HL-60 (cell line): ENCODE data around the gene VRK2.

ENCODE experiments used
- SPI1 ChIP-seq: IDR thresholded peaks from 2 replicates; pipeline ENCODE4 v1.6.1; 2012; ENCODE audit warnings: low read depth, mild to moderate bottlenecking, borderline replicate concordance
- TF ChIP-seq, protein P1 (sequence below): IDR thresholded peaks from one replicate; pipeline ENCODE4 v1.5.1; 2011; ENCODE audit warnings: low read length, control low read depth, inconsistent platforms; ENCODE audit not compliant: insufficient read depth
- TF ChIP-seq, protein P2 (sequence below): IDR thresholded peaks from 2 replicates; pipeline ENCODE4 v1.6.1; 2012; ENCODE audit warnings: low read depth; ENCODE audit not compliant: insufficient replicate concordance

DNA sequence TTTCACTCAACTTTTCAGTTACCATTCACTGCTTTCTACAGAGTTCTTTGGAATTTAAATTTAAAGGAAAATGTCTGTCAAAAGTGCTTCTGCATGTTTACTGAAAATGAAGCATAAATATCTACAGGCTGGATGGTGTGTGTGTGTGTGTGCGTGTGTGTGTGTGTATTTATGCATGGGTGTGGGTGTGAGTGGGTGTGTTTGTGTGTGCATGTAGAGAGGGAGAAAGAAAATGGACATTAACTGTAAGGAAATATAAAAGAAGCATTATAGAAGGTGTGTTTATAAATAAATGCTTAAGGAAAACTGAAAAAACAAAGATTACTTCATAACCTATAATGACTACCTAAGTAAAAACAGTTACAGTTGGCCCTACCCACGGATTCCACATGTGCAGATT is 151.3 kb downstream of the VRK2 start:
- TF ChIP-seq, protein P1, sequence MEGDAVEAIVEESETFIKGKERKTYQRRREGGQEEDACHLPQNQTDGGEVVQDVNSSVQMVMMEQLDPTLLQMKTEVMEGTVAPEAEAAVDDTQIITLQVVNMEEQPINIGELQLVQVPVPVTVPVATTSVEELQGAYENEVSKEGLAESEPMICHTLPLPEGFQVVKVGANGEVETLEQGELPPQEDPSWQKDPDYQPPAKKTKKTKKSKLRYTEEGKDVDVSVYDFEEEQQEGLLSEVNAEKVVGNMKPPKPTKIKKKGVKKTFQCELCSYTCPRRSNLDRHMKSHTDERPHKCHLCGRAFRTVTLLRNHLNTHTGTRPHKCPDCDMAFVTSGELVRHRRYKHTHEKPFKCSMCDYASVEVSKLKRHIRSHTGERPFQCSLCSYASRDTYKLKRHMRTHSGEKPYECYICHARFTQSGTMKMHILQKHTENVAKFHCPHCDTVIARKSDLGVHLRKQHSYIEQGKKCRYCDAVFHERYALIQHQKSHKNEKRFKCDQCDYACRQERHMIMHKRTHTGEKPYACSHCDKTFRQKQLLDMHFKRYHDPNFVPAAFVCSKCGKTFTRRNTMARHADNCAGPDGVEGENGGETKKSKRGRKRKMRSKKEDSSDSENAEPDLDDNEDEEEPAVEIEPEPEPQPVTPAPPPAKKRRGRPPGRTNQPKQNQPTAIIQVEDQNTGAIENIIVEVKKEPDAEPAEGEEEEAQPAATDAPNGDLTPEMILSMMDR, result no peak
- no peak for TF ChIP-seq SPI1
- TF ChIP-seq, protein P2, sequence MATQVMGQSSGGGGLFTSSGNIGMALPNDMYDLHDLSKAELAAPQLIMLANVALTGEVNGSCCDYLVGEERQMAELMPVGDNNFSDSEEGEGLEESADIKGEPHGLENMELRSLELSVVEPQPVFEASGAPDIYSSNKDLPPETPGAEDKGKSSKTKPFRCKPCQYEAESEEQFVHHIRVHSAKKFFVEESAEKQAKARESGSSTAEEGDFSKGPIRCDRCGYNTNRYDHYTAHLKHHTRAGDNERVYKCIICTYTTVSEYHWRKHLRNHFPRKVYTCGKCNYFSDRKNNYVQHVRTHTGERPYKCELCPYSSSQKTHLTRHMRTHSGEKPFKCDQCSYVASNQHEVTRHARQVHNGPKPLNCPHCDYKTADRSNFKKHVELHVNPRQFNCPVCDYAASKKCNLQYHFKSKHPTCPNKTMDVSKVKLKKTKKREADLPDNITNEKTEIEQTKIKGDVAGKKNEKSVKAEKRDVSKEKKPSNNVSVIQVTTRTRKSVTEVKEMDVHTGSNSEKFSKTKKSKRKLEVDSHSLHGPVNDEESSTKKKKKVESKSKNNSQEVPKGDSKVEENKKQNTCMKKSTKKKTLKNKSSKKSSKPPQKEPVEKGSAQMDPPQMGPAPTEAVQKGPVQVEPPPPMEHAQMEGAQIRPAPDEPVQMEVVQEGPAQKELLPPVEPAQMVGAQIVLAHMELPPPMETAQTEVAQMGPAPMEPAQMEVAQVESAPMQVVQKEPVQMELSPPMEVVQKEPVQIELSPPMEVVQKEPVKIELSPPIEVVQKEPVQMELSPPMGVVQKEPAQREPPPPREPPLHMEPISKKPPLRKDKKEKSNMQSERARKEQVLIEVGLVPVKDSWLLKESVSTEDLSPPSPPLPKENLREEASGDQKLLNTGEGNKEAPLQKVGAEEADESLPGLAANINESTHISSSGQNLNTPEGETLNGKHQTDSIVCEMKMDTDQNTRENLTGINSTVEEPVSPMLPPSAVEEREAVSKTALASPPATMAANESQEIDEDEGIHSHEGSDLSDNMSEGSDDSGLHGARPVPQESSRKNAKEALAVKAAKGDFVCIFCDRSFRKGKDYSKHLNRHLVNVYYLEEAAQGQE, result no peak
